NCI-H82 treated with DMSO at 0.1 percent for 48 hours (cell line): ENCODE data around the gene YIPF3.
"Not testable (repeated sequence)": the region's sequence is repeated elsewhere in the genome, so short reads cannot be mapped to it uniquely, and the experiment has no call there.

Experiments used
- DNase-seq: peaks from one replicate; lab custom pipeline; 2025; ENCODE audit not compliant: unreplicated experiment; lab: John Stamatoyannopoulos, UW

The YIPF3 gene

DNA sequence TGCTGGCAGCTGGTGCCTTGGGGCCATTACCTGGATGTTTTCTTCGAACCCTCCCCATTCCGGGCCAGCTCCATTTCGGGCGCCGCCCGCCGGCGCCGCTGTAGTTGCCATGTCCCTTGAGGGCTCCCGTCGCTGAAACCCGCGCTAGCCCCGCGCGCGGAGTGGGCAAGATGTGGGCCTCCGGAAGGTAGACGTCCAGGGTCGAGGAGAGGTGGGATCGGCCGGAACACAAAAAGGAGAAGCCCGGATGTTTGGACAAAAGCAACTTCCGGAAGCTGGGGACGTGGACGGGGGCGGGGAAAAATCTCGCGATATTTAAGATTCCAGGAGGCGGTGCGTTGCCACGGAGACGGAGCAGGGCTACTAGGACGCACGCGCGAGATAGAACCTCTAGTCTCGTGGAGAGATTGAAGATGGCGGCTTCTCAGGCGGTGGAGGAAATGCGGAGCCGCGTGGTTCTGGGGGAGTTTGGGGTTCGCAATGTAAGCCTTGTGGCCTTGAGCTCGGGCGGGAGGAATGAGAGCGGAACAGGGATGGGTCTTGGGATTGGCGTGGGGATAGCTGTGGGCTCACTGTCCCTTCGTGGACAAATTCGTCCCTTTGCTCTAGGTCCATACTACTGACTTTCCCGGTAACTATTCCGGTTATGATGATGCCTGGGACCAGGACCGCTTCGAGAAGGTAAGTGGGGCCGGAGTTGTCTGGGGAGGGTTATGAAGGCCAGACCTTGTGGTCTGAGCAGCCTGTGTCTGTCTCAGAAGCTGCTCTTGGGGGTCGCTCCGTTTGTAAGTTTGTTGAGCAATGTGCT is at the start of gene YIPF3, which contains the start of gene POLR1C:
TSS of gene YIPF3 (minus strand) at position 230 of the 808 bp plus-strand sequence. CDS start at position 111, 119 bp downstream.
TSS of gene POLR1C (plus strand) at position 393 of the 808 bp plus-strand sequence. CDS start at position 414, 21 bp downstream.
- peak; percentile 99 for DNase-seq

- no peak for DNase-seq
Measured at GRCh38 chr6:43559328-43559727, 42.6 kb upstream of the YIPF3 start.

GRCh38 chr6:43557620-43558019 is 40.9 kb upstream of the YIPF3 start:
- not testable (repeated sequence) for DNase-seq

DNA sequence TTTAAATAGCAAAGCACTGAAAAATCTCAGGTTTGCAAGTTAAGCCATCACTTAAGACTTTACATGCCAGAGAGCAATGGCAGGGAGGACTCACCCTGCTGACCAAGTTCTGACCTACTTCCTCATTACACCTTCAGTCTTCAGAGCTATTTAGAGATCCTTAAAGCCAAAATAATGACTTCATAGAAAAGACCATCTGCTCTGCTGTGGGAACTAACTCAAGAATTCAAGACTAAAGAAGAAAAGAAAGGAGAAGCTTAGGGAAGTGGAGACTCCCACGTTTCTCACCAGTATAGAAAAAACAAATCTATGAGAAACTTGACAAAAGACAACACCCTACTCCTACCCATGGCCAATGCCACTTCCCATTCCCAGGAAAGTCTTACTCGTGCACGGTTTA is 30.5 kb upstream of the YIPF3 start:
- DNase-seq: no peak

DNA sequence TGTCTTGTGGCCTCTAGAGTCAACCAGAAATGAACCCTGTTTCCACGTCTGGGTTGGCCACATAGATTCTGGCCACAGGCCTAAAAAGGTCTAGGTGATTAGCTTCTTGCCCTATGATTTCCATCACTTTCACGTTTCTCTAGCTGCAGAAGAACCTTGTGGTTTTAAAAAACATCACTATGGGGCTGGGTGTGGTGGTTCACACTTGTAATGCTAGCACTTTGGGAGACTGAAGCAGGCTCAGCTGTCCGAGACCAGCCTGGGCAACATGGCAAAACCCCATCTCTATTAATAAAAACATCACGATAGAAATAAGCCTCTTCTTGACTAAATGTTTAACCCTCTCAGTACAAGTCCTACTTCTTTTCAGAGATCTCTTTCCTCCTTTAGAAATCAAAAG is 27.7 kb upstream of the YIPF3 start:
- DNase-seq: no peak

DNA sequence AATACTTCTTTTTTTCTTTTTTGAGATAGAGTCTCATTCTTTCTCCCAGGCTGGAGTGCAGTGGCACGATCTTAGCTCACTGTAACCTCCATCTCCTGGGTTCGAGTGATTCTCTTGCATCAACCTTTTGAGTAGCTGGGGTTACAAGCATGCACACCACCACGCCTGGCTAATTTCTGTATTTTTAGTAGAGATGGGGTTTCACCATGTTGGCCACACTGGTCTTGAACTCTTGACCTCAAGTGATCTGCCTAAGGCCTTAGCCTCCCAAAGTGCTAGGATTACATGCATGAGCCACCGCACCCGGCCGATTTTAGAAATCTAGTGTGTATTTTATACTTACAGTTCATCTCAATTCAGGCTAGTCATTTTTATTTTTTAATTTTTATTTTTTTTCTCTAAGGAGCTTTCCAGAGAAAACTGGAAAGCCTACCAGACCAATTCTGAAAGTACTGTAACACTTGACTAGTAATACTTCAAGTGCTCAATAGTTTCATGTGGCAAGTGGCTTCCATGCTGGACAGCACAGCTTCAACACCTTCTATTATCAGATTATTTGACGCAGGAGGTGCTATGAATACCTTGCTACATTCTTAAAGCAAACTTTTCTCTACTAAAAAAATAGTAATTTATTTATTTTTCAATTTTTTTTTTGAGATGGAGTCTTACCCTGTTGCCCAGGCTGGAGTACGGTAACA is 25.2 kb upstream of the YIPF3 start:
- DNase-seq: no peak

DNA sequence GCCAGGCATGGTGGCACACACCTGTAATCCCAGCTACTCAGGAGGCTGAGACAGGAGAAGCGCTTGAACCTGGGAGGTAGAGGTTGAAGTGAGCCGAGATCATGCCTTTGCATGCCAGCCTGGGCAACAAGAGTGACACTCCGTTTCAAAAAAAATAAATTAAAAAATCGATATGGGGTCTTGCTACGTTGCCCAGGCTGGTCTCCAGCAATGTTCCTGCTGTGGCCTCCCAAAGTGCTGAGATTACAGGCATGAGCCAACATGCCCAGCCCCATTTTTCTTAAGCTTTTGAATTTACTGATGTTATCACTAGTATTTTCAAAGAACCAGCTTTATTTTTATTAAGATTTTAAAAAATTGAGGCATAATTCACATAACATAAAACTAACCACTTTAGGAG is 23.8 kb upstream of the YIPF3 start:
- DNase-seq: no peak

DNA sequence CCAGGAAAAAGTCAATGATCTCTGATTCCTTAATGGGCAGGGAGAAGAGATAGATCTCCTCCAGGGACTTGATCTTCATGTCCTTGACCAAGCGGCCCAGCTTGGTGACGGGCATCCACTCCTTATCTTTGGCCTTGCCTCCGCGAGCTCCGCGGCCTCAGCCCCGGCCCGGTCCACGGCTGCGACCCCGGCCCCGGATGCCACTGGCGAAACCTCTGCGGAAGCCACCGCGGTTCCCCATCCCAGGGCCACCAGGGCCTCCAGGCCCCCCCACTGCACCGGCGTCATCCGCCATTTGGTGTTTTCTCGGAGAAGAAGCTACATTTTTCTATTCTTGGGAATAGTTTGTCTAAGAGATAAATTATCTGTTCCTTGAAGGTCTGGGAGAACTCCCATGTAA is 22.7 kb upstream of the YIPF3 start:
- DNase-seq: not testable (repeated sequence)

GRCh38 chr6:43538986-43539385 is 22.3 kb upstream of the YIPF3 start:
- DNase-seq: not testable (repeated sequence)

GRCh38 chr6:43532201-43532600 is 15.5 kb upstream of the YIPF3 start:
- DNase-seq: no peak

DNA sequence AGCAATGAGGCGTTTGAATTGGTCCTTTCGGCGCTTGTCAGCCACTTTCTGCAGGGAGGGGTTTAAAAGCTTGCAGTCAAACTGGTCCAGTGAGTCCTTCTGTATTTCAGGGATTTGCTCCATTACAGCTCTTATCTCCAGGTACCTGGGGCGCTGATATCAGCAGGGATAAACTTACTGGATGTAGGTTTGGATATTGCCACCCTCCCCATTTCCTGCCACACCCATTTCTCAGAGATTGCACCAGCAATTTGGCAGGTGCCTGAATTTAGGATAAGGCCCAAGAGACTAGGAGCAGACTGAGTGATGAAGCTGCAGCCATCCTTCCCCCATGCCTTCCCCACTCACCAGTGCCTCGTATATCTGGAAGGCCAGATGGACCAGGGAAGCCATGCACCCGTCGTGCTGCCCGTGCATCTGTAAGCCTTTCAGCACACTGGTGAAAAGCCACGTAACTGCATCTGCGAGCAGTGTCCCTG is 7.8 kb upstream of the YIPF3 start:
- no peak for DNase-seq

DNA sequence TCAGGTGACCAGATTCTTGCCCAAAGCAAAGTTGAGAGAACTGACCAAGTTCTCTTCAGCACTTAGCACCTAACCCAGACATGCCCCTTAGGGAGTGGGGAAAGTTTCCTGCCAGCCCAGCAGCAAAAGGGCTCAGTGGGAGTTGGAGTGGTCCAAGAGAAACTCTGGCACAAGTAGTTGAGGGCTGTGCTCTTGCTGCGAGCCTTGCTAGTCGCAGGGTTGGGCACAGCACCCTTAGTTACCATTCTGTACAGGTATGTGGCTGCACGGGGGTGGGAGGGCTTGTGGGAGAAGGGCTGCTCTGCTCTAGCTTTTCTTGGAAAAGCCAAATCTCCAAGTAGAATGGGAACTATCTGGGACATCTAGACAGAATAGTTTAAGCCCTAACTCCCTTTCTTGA is 6.6 kb upstream of the YIPF3 start:
- no peak for DNase-seq

DNA sequence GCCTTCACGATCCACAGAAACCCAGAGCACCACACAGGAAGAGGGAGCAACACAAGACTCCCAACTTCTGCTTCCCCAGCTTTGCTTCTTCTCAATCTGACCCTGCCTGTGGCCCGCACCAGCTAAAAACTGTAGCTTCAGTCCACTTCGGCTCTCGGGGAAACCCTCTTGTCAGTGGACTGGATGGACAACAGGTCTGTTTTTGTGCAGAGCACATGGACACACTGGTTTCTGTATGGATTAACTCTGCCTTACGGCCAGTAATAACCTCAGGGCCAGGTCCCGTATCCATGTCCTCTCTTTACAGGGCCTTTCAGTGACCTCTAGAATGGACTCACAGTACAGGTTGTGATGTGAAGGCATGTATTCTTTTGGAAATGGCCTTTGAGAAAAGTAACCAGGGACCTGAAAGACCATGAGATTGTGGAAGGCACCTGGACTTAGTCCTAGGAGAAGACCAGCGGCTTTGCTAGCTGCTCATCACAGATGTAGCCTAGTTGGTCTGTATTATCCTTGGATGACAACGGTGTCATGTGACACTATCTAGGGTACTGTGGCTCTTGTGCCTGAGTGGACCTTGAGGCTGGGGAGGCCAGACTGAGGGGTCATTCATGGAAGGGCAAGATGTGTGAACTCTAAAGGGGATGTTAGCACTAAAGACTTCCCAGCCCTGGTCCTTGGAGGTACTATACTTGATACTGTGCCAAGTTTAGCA is 6.0 kb upstream of the YIPF3 start:
- DNase-seq: no peak

DNA sequence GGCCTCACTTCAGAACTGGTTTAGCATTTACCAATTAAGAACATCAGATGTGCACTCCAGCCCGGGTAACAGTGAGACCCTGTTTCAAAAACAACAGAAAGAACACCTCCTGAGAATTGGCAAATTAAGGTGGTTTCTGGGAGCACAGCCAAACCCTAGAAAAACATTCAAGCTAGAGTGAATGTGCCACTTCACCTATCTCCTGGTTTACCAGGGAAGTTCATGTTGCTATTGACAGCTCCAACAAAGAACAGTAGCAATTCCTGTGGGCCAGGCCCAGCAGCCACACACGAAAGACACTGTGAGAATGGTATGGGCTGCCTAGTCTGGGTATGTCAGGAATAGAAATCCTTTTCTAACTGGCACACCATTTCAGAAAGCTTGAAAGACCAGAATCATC is 5.1 kb upstream of the YIPF3 start:
- no peak for DNase-seq

DNA sequence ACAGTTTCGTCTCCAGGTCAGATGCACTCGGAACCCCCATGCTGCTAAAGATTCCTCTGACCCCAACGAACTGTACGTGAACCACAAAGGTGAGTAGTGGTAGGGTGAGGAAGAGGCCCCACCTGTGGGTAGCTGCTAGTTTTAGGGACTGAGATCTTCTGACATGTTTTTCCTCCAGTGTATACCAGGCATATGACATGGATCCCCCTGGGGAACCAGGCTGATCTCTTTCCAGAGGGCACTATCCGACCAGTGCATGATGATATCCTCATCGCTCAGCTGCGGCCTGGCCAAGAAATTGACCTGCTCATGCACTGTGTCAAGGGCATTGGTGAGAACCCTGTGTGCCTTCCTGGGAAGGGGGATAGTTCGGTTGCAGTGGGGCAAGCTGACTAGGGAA is 3.4 kb upstream of the YIPF3 start:
- no peak for DNase-seq

DNA sequence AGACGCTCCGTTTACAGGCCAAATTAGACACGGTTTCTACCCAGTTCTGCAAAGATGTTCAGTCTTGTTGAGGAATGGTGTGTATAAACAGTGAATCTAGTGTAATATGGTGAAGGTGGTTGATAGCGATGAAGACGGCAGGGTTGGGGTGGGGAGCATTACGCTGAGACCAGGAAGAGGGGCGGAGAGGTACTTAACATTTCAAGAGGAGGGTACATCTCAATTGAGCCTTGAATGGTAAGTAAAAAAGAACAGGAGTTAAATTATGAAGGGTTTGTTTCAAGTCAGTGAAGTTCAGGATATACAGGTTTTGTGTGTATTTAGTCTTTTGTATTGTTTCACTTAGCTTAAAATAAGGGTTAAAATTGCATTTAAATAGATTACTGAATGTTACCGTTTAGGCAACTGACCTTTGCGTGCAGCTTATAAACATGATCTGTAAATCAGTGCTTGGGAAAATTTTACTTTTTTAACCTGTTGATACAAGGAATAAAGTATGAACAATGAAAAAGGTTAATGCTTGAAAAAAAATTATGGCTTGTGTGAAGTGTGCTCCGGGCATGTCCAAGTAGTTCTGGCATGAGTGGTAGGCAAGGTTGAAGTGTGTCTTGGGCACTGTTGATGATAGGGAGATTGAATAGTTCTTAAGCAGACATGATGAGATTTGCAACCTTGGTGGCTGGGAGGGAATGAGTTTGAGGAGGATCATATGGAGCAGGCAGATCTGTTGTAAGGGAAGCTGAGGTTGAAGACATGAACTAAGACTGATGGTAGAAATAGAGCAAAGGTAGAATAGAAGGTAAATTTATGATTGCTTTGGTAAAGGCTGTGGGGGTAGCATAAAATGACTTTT is 1.0 kb upstream of the YIPF3 start:
- no peak for DNase-seq

- DNase-seq: no peak
Measured at GRCh38 chr6:43516367-43516696, 394 bp downstream of the YIPF3 start.

GRCh38 chr6:43515808-43516207 is 918 bp downstream of the YIPF3 start:
- DNase-seq: no peak

DNA sequence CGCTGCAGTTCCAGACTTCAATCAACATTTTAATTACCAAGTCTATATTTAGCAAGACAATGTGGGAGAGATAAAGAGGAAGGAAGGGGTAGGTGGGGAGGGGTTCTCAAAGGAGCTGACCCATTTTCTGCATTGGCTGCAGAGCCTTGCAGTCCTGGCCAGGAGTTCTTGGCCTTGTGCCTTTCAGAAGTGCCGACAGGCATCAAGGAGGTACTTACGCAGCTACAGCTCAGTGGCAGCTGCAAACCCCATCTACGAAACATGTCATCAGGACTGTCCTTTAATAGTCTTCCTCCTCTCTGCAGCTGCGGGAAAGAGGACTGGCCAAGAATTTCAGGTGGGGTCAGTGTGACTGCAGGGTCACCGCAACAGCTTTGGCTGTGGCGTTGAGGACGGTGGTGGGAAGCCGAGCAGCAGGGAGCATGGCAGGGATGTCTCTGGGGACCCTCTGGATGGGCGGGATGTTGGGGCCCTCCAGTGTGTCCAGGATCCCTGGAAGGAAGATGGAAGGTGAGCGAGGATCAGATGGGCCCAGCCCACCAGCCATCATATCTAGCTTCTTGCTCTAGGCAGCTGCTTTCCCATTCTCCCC is 4.8 kb downstream of the YIPF3 start:
- no peak for DNase-seq

DNA sequence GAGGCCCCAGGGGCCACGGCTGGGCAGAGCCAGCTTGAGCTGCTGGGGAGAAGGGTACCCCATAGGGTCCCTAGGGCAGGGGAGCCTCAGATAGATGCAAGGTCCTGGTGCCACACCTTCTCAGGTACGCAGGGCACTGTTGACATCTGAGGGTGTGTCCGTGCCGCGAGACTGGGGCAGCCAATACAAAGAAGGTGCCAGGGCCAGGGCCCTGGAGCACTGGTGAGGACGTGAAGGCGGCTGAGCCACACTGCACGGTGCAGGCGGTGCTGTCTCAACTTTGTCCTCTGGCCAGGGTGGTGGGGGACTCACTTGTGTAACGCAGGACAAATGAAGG is 5.9 kb downstream of the YIPF3 start:
- no peak for DNase-seq
